ENCODE data around the gene BCL7C. TPM values are rescaled to one million over a fixed set of nuclear protein-coding genes. Genes with fewer than 3 reads are reported as not detected.

Gene BCL7C
- total and polyA plus RNA-seq, 2 of the 13 experiments (the other 11 are each of a cell fraction or from before 2014, with no cell fraction given): 17.7 to 33.8 TPM

GRCh38 chr16:30844671-30845449 lies 49.0 kb downstream of the BCL7C start (continued):
- TF ChIP-seq ZFP1 (CRISPR knock-in tag; IDR thresholded peaks at IDR 0.05) (peak; percentile 66; the same call in 1 of the 2 replicates), ZNF556 (CRISPR knock-in tag; IDR thresholded peaks at IDR 0.05; ENCODE audit: borderline replicate concordance) (no peak), YY1 (IDR thresholded peaks at IDR 0.05; ENCODE audit: insufficient read depth, insufficient replicate concordance, low read depth, low read length) (no peak), NFIB (CRISPR knock-in tag; IDR thresholded peaks at IDR 0.05; ENCODE audit: borderline replicate concordance) (no peak), ZNF816 (CRISPR knock-in tag; IDR thresholded peaks at IDR 0.05; ENCODE audit: borderline replicate concordance) (no peak), ZSCAN25 (CRISPR knock-in tag; IDR thresholded peaks at IDR 0.05) (peak; percentile 67), CSRNP1 (CRISPR knock-in tag; IDR thresholded peaks at IDR 0.05) (no peak), PLSCR1 (CRISPR knock-in tag; IDR thresholded peaks at IDR 0.05; ENCODE audit: borderline replicate concordance) (no peak), PLRG1 (conservative IDR thresholded peaks at IDR 0.05) (no peak), STAG1 (CRISPR knock-in tag; IDR thresholded peaks at IDR 0.05) (peak; percentile 90), SALL1 (CRISPR knock-in tag; IDR thresholded peaks at IDR 0.05) (peak; percentile 57; the same call in 1 of the 2 replicates), NFYC (CRISPR knock-in tag; IDR thresholded peaks at IDR 0.05) (no peak; the same call in 1 of the 2 replicates)
- TF ChIP-seq, protein P1, sequence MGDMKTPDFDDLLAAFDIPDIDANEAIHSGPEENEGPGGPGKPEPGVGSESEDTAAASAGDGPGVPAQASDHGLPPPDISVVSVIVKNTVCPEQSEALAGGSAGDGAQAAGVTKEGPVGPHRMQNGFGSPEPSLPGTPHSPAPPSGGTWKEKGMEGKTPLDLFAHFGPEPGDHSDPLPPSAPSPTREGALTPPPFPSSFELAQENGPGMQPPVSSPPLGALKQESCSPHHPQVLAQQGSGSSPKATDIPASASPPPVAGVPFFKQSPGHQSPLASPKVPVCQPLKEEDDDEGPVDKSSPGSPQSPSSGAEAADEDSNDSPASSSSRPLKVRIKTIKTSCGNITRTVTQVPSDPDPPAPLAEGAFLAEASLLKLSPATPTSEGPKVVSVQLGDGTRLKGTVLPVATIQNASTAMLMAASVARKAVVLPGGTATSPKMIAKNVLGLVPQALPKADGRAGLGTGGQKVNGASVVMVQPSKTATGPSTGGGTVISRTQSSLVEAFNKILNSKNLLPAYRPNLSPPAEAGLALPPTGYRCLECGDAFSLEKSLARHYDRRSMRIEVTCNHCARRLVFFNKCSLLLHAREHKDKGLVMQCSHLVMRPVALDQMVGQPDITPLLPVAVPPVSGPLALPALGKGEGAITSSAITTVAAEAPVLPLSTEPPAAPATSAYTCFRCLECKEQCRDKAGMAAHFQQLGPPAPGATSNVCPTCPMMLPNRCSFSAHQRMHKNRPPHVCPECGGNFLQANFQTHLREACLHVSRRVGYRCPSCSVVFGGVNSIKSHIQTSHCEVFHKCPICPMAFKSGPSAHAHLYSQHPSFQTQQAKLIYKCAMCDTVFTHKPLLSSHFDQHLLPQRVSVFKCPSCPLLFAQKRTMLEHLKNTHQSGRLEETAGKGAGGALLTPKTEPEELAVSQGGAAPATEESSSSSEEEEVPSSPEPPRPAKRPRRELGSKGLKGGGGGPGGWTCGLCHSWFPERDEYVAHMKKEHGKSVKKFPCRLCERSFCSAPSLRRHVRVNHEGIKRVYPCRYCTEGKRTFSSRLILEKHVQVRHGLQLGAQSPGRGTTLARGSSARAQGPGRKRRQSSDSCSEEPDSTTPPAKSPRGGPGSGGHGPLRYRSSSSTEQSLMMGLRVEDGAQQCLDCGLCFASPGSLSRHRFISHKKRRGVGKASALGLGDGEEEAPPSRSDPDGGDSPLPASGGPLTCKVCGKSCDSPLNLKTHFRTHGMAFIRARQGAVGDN (CRISPR knock-in tag; IDR thresholded peaks at IDR 0.05): peak; percentile 25; the same call in 1 of the 2 replicates
- TF ChIP-seq, protein P2, sequence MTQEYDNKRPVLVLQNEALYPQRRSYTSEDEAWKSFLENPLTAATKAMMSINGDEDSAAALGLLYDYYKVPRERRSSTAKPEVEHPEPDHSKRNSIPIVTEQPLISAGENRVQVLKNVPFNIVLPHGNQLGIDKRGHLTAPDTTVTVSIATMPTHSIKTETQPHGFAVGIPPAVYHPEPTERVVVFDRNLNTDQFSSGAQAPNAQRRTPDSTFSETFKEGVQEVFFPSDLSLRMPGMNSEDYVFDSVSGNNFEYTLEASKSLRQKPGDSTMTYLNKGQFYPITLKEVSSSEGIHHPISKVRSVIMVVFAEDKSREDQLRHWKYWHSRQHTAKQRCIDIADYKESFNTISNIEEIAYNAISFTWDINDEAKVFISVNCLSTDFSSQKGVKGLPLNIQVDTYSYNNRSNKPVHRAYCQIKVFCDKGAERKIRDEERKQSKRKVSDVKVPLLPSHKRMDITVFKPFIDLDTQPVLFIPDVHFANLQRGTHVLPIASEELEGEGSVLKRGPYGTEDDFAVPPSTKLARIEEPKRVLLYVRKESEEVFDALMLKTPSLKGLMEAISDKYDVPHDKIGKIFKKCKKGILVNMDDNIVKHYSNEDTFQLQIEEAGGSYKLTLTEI (CRISPR knock-in tag; conservative IDR thresholded peaks at IDR 0.05): no peak
- TF ChIP-seq, protein P3, sequence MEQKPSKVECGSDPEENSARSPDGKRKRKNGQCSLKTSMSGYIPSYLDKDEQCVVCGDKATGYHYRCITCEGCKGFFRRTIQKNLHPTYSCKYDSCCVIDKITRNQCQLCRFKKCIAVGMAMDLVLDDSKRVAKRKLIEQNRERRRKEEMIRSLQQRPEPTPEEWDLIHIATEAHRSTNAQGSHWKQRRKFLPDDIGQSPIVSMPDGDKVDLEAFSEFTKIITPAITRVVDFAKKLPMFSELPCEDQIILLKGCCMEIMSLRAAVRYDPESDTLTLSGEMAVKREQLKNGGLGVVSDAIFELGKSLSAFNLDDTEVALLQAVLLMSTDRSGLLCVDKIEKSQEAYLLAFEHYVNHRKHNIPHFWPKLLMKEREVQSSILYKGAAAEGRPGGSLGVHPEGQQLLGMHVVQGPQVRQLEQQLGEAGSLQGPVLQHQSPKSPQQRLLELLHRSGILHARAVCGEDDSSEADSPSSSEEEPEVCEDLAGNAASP (CRISPR knock-in tag; IDR thresholded peaks at IDR 0.05; ENCODE audit: borderline replicate concordance): 0 out of 2 replicates have a peak, but pooled peaks have one; percentile 12
- TF ChIP-seq, protein P4, sequence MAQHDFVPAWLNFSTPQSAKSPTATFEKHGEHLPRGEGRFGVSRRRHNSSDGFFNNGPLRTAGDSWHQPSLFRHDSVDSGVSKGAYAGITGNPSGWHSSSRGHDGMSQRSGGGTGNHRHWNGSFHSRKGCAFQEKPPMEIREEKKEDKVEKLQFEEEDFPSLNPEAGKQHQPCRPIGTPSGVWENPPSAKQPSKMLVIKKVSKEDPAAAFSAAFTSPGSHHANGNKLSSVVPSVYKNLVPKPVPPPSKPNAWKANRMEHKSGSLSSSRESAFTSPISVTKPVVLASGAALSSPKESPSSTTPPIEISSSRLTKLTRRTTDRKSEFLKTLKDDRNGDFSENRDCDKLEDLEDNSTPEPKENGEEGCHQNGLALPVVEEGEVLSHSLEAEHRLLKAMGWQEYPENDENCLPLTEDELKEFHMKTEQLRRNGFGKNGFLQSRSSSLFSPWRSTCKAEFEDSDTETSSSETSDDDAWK (CRISPR knock-in tag; IDR thresholded peaks at IDR 0.05): no peak

All from HepG2 (cell line).